ENCODE measurements around the gene TWIST1.

TWIST1 gene

GRCh38 chr7:19099924-19100323 lies 17.5 kb downstream of the TWIST1 start:
- no peaks in the 10 kb centered on the region for H3K27me3 ChIP-seq (ENCODE audit: insufficient read depth, low read length, poor library complexity)
- no peaks in the 10 kb centered on the region for H3K4me1 ChIP-seq (ENCODE audit: insufficient read depth, low read length)
- H2AFZ ChIP-seq (ENCODE audit: low read depth, low read length) = no peak overlapping the region
- H3K9me3 ChIP-seq (ENCODE audit: insufficient read depth, low read length, severe bottlenecking) = no peaks in the 10 kb centered on the region
- DNase-seq (no peak), ATAC-seq (ENCODE audit: insufficient read depth, low read depth) (no peak)
- no peak overlapping the region for H3K4me2 ChIP-seq (ENCODE audit: insufficient read depth, low read length)
- H3K9ac ChIP-seq (ENCODE audit: low read depth, low read length) = no peak overlapping the region
- H3K27ac ChIP-seq (ENCODE audit: low read length) = no peak overlapping the region
- no peaks in the 10 kb centered on the region for H4K20me1 ChIP-seq (ENCODE audit: insufficient read depth, low read length)
- H3K36me3 ChIP-seq (ENCODE audit: insufficient read depth, low read length) = no peaks in the 10 kb centered on the region
- no peak for TF ChIP-seq EZH2 (IDR thresholded peaks at IDR 0.05; ENCODE audit: borderline replicate concordance, low read depth, low read length, severe bottlenecking)
- no peak for TF ChIP-seq CTCF (IDR thresholded peaks at IDR 0.05; ENCODE audit: borderline replicate concordance, extremely low read depth, low read length, poor library complexity, severe bottlenecking)
- no peaks in the 10 kb centered on the region for H3K79me2 ChIP-seq (ENCODE audit: insufficient read depth, low read length)
- H3K4me3 ChIP-seq (ENCODE audit: low read depth in 1 of 2, low read length in 2 of 2) = no peak overlapping the region

- Histone ChIP-seq H3K4me3 (ENCODE audit: low read depth in 1 of 2, low read length in 2 of 2) (no peak overlapping the region), H3K4me1 (ENCODE audit: insufficient read depth, low read length) (no peaks in the 10 kb centered on the region), H3K9me3 (ENCODE audit: insufficient read depth, low read length, severe bottlenecking) (no peaks in the 10 kb centered on the region), H3K4me2 (ENCODE audit: insufficient read depth, low read length) (no peak overlapping the region), H2AFZ (ENCODE audit: low read depth, low read length) (no peak overlapping the region), H3K27ac (ENCODE audit: low read length) (no peak overlapping the region), H3K36me3 (ENCODE audit: insufficient read depth, low read length) (no peaks in the 10 kb centered on the region), H3K79me2 (ENCODE audit: insufficient read depth, low read length) (no peaks in the 10 kb centered on the region), H4K20me1 (ENCODE audit: insufficient read depth, low read length) (no peaks in the 10 kb centered on the region), H3K9ac (ENCODE audit: low read depth, low read length) (no peak overlapping the region), H3K27me3 (ENCODE audit: insufficient read depth, low read length, poor library complexity) (no peaks in the 10 kb centered on the region)
- TF ChIP-seq EZH2 (IDR thresholded peaks at IDR 0.05; ENCODE audit: borderline replicate concordance, low read depth, low read length, severe bottlenecking) (no peak), CTCF (IDR thresholded peaks at IDR 0.05; ENCODE audit: borderline replicate concordance, extremely low read depth, low read length, poor library complexity, severe bottlenecking) (no peak)
- no peak for DNase-seq
- ATAC-seq (ENCODE audit: insufficient read depth, low read depth) = no peak
Observed at GRCh38 chr7:19099194-19099593, 18.2 kb downstream of the TWIST1 start.

GRCh38 chr7:19098510-19098909 lies 18.9 kb downstream of the TWIST1 start:
- H4K20me1 ChIP-seq (ENCODE audit: insufficient read depth, low read length) = no peaks in the 10 kb centered on the region
- H3K9me3 ChIP-seq (ENCODE audit: insufficient read depth, low read length, severe bottlenecking) = no peaks in the 10 kb centered on the region
- H3K27me3 ChIP-seq (ENCODE audit: insufficient read depth, low read length, poor library complexity) = no peaks in the 10 kb centered on the region
- TF ChIP-seq CTCF (IDR thresholded peaks at IDR 0.05; ENCODE audit: borderline replicate concordance, extremely low read depth, low read length, poor library complexity, severe bottlenecking) (no peak), EZH2 (IDR thresholded peaks at IDR 0.05; ENCODE audit: borderline replicate concordance, low read depth, low read length, severe bottlenecking) (no peak)
- H3K9ac ChIP-seq (ENCODE audit: low read depth, low read length) = no peak overlapping the region
- no peak overlapping the region for H3K4me3 ChIP-seq (ENCODE audit: low read depth in 1 of 2, low read length in 2 of 2)
- no peaks in the 10 kb centered on the region for H3K4me1 ChIP-seq (ENCODE audit: insufficient read depth, low read length)
- no peak overlapping the region for H2AFZ ChIP-seq (ENCODE audit: low read depth, low read length)
- no peak for ATAC-seq (ENCODE audit: insufficient read depth, low read depth)
- no peak for DNase-seq
- no peak overlapping the region for H3K4me2 ChIP-seq (ENCODE audit: insufficient read depth, low read length)
- H3K36me3 ChIP-seq (ENCODE audit: insufficient read depth, low read length) = no peaks in the 10 kb centered on the region
- H3K79me2 ChIP-seq (ENCODE audit: insufficient read depth, low read length) = no peaks in the 10 kb centered on the region
- H3K27ac ChIP-seq (ENCODE audit: low read length) = no peak overlapping the region
